Anterior cingulate cortex (tissue), 58 donors: ENCODE data around the gene GPR18.

ENCODE experiments used
- DNase-seq, 58 donors: peaks; one replicate each; lab custom pipeline; 2025; lab: John Stamatoyannopoulos, UW

Gene GPR18

DNA sequence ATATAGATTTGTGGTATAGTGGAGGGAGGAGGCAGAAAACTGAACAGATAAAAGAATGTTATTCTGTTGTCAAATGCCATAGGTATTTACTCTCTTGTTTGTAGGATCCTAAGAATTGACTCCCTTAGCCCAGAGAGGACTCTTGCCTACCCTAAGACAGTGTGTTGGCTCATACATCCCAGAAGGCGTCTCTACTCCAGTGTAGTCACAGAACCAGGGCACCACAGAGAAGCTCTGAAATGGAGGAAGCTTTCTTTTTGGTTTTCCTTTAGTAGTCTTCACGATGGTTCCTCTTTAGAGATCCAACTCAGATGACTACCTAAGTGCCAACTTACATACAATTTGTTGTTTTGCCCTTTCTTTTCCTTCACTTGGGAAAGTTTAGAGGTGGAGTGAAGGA is 35.0 kb upstream of the GPR18 start:
- DNase-seq = no peak

DNA sequence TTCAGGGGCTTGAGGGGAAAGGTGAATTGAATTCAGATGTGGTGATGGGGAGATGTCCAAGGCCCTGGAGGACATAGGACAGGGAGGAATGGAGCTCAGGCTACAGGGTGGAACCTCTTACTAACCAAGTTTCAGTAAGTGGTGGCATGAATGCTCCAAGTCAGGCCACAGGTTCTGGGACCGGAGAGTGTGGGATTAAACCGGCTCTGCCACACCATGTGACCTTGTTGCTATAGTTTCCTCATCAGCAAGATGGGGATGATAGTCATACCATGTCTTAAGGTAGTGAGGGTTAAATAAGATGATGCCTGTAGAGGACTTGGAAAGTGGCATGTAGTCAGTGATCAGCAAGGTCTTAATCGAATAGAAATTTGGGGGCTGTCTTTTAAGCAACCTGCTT is 32.7 kb upstream of the GPR18 start:
- DNase-seq = no peak

DNA sequence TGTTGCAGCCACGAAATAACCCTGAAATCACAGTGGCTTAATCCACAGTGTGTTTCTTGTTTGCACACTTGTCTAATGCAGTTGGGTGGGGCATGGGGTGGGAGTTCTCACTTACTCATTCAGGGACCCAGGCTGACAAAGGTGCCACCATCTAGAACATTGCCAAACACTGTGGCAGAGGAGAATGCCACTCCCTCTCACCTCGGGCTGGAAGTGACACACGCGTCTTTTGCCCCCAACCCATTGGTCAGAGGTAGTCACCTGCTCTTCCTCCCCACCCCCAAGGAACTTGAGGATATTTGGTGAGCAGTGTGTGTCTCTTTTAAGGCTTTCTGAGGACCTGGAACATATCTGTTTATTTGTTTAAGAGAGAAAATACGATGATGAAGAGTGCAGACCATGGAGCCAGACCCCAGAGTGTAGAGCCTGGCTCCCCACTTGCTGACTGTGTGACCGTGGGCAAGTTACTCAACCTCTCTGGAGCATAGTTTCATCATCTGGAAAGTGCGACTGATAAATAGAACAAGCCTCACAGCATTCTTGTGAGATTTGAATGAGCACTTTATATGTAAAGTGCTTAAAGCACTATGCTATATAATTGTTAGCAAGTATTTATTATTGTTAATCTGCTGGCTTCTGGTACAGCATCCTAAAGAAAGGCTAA is 31.6 kb upstream of the GPR18 start:
- no peak for DNase-seq

DNA sequence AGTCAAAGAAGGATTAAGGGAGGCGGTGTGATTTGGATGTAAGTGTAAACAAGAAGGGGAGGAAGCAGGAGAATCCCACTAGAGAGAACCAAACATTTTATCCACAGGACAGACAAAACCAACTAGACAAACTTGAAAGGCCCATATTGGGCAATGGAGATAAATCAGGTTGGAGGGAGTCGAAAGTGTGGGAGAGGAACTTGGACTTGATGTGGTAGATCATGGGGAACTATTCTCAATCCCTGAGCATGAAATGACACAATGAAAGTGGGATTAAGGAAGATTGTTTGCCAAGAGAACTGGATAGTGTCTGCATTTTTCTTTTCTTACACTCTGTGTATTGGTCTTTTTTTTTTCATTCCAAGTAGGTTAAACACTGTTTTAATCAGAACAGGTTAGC is 31.1 kb upstream of the GPR18 start:
- no peak for DNase-seq

DNA sequence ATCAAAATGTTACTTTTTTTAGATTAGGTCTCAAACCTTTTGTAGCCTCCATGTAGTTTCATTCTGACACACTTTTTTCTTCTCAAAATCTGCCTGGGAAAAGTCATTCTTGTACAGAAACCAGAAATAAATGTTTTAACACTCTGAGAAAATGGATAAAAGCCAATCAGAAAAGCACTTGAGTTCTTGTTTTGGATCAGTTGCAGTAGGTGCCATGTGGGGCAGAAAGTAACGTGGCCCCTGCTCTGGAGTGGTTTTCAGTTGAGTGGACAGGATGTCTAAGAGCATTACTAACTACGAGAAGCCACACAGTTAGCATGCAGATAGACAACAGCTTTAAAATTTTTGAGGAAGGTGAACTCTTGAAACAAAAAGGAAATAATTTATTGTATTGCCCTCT is 29.9 kb upstream of the GPR18 start:
- DNase-seq = no peak

DNA sequence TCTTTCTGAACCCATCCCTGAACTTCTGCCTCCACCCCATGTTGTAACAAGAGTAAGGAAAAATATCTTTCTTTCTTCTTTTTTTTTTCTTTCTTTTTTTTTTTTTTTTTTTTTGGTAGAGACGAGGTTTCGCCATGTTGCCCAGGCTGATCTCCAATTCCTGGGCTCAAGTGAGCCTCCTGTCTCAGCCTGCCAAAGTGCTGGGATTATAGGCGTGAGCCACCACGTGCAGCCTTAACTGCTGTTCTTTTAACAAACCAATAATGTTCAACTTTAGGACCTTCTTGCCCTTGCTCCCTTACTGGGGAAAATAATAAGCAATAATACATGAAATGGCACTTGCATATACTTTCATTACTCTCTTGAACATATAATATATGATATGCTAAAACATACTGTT is 29.4 kb upstream of the GPR18 start:
- no peak for DNase-seq

DNA sequence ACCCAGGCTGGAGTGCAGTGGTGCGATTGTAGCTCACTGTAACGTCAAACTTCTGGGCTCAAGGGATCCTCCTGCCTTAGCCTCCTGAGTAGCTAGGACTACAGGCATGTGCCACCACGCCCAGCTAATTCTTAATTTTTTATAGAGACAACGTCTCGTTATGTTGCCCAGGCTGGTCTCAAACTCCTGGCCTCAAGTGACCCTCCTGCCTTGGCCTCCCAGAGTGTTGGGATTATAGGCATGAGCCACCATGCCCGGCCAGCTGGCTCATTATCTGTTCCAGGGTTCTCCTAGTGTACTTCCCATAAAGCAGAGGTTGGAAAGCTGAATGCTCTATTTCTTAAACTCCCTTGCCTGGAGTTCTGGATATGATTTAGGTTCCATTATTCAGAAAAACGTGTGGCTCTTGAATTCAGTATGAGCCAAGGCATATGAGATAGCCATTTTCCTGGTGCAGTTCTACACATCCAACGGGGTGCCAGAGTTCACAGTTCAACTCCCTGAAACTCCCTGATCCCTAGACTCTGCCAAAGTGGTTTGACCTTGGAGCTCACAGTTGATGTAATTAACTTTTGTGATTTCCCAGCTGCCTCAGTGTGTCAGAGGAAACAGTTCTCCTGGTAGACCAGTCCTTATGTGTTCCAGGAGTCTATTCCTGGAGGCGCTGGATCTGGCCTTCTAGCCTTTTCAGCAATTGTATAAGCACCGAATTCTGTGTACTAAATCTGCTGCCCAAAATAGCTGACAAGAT is 27.4 kb upstream of the GPR18 start:
- DNase-seq = no peak

DNA sequence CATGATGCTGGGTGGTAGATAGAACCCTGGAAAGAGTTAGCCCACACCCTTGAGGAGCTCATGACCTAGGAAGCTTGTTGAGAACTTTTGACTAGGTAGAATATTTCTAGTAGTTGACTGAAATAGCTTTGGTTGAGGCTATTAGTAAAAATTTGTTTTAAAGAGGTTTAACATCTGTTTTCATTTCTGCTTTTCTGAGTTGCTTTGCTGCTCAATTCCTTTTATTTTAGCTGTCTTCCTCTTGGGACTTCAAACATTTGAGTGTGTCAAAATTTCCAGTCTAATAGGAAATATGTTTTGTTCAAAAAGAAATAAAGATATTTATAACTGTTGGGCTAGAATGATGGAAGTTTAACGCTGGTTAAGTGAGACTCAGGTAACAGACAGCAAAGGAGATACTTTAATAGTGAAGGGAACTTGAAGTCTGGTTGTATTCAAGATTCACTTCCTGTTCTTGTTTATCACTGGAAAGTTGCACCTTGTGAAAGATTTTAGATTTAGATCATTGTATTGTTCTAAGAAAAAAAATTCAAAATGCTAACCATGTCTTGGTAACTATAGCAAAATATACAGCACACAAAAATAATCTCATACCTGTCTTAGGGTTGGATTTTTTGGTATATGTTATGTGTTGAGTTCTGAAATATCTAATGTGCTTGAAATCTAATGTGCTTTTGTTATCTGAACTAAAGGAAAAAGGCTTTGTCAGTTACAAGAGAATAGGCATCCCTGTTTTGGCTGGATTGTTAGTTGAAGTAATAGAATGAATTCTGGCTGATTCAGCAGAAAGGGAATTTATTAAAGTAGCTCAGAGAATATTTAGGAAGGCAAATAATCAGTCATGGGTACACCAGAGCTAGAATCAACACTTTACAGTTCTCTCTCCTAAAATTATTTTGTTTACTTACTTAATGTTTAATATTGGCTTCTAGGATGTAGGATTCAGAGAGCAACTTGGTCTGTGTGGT is 24.4 kb upstream of the GPR18 start:
- no peak for DNase-seq

DNA sequence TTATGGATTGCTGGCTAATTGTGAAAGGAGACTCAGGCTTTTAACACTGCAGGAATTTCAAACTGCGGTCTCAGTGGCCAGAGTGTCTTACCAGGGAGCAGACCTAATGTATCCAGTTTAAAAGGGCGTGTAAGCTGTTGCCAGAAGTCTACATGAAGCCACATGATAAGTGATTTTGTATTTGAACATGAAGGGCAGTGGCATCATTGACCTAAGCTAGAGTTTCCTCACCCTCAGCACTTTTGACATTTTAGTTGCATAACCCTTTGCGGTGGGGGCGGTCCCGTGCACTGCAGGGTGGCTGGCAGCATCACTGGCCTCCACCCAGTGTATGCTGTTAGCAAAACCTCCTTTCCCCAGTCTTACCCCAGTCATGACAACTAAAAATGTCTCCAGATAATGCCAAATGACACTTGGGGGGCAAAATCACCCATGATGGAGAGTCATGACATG is 23.7 kb upstream of the GPR18 start:
- no peak for DNase-seq

DNA sequence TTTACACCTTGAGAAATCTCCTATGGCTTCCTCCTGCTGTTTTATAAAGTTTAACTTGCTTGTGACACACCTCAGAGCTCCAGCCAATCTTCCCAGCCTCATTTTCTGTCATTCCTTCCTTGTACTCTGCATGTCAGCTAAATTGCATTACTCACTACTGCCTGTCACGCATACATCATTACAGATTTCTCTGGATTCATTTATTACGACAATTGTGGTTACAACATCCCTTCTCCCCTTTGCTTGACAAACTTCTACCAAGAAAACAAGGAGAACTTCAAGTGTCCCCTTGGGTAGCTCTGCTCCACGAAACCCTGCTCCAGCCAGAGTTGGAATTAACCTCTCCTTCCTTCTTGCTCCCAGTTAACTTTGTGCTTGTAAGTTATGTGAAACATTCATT is 22.0 kb upstream of the GPR18 start:
- DNase-seq = no peak

DNA sequence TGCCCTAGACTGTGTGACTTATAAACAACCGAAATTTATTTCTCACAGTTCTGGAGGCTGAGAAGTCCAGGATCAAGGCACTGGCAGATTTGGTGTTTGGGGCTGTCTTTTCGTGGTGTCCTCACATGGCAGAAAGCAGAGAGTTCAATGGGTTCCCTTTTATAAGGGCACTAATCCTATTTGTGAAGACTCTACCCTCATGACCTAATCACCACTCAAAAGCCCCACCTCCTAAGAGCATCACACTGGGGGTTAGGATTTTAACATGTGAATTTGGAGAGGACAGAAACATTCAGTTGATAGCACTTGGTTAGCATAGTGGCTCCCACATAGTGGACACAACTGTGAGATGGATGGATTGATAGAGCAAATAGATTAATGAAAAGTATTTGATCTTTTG is 21.5 kb upstream of the GPR18 start:
- no peak for DNase-seq

DNA sequence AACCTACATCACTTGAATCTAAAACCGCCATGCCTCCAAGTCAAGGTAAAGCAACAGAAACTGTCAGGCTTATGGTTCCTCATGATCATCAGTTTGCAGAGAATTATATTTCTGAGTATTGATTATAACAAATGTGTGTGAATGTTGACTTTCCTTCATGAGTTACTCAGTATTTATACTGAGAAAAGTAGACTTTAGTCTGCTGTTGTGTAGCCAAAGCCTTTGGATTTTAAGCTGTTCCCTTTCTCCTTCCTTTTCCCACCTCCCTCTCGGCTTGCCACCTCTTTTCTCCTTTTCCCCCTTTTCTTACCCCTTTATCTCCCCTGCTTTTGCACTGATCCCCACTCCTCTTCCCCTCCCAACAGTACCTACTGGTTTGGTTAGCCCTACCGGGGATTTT is 20.7 kb upstream of the GPR18 start:
- no peak for DNase-seq

DNA sequence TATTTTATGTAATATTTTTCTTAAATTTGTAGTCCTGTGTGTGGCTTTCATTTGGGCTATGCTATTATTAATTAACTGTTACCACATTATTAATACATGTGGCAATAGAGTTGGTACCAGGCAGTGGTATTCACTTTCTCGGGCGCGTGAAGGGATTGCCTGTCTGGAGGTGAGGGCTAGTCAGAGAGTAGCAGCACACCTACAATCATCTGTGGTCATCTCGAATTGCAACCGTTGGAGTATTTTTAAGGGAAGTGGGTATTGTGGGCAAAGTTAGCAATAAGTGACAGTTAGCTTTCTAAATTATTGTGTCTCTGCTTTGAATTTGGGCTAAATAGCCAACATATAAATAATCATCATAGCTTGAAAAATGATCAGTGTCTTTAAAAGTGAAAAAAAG is 20.0 kb upstream of the GPR18 start:
- DNase-seq = no peak

DNA sequence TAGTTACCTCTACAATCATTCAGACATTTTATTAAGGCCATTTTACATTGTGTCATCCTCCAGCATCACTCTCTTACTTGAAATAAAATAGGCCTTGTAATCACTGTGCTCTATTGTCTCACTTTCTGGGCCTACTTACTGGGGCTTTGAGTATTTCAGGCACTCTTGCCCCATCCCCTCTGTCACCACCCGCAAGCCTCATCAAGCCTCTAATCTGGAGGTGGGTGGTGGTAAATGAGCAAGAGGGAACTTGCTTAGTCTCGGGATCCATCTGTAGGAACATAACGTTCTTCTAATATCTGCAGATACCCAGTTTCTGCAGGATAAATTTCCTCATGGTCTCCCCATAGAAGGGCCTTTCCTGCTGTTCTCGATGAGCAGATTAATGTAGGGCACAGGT is 19.4 kb upstream of the GPR18 start:
- no peak for DNase-seq

DNA sequence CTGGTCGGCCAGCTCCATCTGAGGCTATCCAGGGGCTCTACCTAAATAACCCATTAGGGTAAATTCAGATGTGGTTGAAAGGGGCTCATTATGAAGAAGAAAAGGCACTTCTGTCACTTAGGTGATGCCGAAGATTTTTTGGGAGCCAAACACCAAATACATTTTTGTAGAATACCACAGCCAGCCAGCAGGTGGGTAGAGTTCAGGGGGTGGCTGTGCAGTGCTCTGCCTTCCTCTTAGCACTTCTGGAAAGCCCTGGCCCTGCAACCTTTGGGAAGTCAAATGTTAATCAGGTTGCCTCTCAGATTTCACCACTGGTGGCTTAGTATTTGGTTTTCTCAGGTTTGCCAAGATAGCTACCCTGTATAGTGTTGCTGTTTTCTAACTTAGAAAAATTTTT is 18.5 kb upstream of the GPR18 start:
- DNase-seq = no peak

DNA sequence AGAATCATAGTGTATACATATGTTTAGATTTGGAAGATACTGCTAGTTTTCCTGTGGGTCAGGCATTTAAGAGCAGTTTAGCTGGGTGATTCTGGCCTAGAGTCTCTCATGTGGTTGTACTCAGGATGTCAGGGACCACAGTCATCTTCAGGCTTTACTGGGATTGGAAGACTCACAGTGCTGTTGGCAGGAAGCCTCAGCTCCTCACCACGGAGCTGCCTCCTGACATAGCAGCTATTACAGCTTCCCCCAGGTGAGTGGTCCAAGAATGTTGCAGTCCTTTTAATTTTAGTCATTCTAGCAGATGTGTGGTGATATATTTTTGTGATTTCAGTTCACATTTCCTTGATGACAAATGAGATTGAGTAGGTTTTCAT is 16.9 kb upstream of the GPR18 start:
- no peak for DNase-seq

DNA sequence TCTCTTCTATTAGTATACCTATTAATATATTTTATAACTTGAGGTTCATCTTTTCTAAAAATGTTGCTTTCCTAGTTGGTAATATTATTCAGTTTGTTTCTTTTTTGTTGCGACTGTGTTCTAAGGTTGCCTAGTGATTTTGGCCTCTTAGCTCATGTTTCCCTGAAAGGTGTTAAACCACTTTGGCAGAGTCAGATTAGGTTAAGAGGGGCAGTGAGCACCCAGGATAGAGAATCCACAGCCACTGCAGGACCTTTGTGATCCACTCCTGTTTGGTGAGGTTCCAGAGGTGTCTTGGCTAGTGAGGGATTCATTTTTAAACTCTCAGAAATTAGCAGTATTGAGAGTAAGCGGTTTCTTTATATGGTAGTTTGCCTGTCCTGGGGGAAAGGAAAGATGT is 14.9 kb upstream of the GPR18 start:
- DNase-seq = no peak

DNA sequence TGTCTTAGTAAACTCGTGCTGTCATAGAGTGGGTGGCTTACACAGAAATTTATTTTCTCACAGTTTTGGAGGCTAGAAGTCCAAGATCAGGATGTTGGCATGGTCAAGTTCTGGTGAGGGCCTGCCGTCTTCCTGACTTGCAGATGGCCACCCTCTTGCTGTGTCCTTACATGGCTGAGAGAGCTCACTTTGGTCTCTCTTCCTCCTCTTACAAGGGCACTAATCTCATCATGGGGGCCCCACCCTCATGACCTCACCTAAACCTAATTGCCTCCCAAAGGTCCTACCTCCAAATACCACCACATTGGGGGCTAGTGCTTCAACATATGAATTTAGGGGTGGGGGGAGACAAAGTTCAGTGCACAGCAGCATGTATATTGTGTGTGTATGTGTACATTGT is 14.3 kb upstream of the GPR18 start:
- DNase-seq = no peak

DNA sequence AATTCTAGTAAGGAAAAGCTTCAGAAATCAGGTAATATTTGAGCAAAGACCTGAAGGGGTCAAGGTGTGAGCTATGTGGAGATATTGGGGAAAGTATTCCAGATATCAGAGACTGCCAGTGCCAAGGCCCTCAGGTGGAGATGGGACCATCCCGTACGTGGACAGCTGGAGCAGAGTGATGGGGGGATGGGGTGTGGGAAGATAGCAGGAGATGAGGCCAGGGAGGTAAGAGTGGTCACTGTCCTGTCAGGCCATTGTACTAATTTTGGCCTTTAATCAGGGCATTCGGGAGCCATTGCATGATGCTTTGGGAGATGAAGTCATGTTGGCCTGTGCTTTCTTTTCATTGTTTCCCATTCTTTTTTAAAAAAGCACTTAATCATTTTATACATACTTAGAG is 13.1 kb upstream of the GPR18 start:
- DNase-seq = no peak

DNA sequence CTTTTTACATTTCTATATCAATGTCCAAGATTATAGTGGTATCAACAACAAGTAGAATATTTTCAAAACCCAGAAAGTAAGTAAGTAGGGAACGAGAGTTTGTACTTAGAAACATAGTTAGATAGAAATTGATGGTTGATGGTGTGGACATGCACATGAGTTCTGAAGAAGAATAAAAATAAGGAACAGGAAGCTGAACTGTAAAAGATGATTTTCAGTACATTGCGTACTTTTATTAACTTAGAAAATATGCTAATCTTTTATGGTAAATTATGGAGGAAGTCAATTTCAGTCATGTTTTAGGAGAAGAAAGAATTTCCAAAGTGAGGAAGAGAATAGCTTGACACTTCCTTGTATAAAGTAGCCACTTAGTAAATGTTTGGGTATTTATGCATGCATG is 12.3 kb upstream of the GPR18 start:
- no peak for DNase-seq

DNA sequence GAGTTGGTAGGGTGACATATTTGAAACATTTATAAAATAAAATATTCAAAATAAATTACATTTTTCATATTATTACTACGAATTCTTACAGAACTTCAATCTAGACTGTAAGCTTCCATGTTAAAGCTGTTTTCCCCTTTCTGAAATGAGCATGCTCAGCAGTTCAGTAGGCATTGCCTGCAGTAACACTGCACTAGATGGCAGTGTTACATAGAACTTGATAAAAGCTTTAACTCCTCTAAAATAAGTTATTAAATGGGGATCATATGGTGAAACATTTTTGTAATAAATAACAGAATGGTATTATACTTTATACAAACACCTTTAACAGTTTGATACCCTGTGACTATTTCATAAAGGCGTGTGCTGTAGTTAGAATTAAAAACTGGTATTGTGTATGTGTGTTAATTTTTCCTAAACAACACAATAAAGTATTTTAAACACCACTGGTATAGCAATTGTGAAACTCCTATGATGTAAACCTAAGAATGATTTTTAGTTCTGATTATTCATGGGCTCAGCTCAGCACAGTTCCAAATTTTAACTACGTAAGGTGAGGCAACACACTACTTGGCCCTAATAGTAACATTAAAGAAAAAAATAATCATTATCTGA is 11.6 kb upstream of the GPR18 start:
- DNase-seq = peak in 4 of 58 donors; percentile 6 to 35 (median 10)
